Right lobe of liver (tissue), 4 donors: ENCODE data around the gene RSU1.

ENCODE experiments used
- CTCF ChIP-seq, 4 donors: fragments of 200-600 bp in 3 of 4; fragments of 450-650 bp in 1 of 4; IDR thresholded peaks; one replicate each; pipeline versions ENCODE4 v1.5.1 to v1.8.0; 2016 to 2022; ENCODE audit warnings: antibody characterized with exemption in 4 of 4, mild to moderate bottlenecking in 2 of 4
- POLR2A ChIP-seq: fragments of 450-650 bp; IDR thresholded peaks from one replicate; pipeline ENCODE4 v1.6.1; 2017; ENCODE audit warnings: antibody characterized with exemption, mild to moderate bottlenecking
- donor health status: DM: no; HTN: no; CAD: no.
- donor health status: DM: no; HTN: no; CAD: no.
- donor health status: DM: no; HTN: yes; CAD: no.

DNA sequence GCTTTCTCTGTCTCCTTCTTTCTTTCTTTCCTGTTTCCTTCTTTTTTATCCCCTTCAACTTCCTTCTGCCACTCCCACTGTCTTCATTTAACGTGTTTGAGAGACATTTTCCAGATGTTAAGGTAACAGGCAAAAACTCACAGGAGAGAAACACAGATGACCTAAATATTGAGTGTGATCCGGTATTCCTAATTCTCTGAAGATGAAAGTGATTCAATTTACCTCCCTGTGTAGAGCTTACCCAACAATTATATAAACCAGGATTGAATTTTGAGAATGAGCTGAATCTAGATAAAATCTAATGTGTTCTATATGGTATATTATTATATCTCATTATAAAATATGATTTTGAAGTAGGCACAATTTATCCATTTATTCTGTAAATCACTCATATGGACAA, 46.5 kb upstream of the RSU1 start:
- TF ChIP-seq CTCF (IDR thresholded peaks at IDR 0.05), result no peak
- no peak for TF ChIP-seq POLR2A
